Trophoblast cell (in vitro differentiated cells and primary cell): ENCODE measurements around the gene CNOT3.
A peak's percentile ranks its signal among the peaks of the same experiment; 100 is the strongest.

Experiments
- DNase-seq, 2 donors: peaks; one replicate each; pipeline ENCODE4 v3.0.0-alpha.2; 2016
- H2AFZ ChIP-seq: 2 replicates; pipeline ENCODE4 v1.6.1; 2013; ENCODE audit warnings: low read length, moderate library complexity, mild to moderate bottlenecking; ENCODE audit not compliant: insufficient read depth, poor library complexity
- H2AK5ac ChIP-seq: 2 replicates; pipeline ENCODE4 v1.6.1; 2013; ENCODE audit warnings: mild to moderate bottlenecking, low read length
- H2BK120ac ChIP-seq: 2 replicates; pipeline ENCODE4 v1.6.1; 2013; ENCODE audit warnings: low read length, mild to moderate bottlenecking, moderate library complexity; ENCODE audit not compliant: insufficient read depth, poor library complexity
- H2BK12ac ChIP-seq: 2 replicates; pipeline ENCODE4 v1.6.1; 2013; ENCODE audit warnings: mild to moderate bottlenecking, low read length, moderate library complexity
- H2BK5ac ChIP-seq: 2 replicates; pipeline ENCODE4 v1.6.1; 2013; ENCODE audit warnings: low read length, low read depth, moderate library complexity, mild to moderate bottlenecking; ENCODE audit not compliant: poor library complexity
- H3K14ac ChIP-seq: 2 replicates; pipeline ENCODE4 v1.6.1; 2013; ENCODE audit warnings: mild to moderate bottlenecking, low read length
- H3K18ac ChIP-seq: 2 replicates; pipeline ENCODE4 v1.6.1; 2013; ENCODE audit warnings: mild to moderate bottlenecking, low read length
- H3K23ac ChIP-seq: 2 replicates; pipeline ENCODE4 v1.6.1; 2013; ENCODE audit warnings: low read length
- H3K27ac ChIP-seq: 2 replicates; pipeline ENCODE4 v1.5.1; 2013; ENCODE audit warnings: low read depth, mild to moderate bottlenecking, inconsistent platforms, low read length, moderate library complexity
- H3K27me3 ChIP-seq: 2 replicates; pipeline ENCODE4 v1.6.1; 2013; ENCODE audit warnings: inconsistent platforms, mild to moderate bottlenecking, low read length, moderate library complexity; ENCODE audit not compliant: insufficient read depth
- H3K36me3 ChIP-seq, 2 experiments: 1 replicate in 1 of 2; 2 replicates in 1 of 2; pipeline ENCODE4 v1.6.1; 2013; ENCODE audit warnings: low read length in 2 of 2, mild to moderate bottlenecking in 2 of 2, moderate library complexity in 1 of 2; ENCODE audit not compliant: insufficient read depth in 2 of 2, control insufficient read depth in 1 of 2
- H3K4ac ChIP-seq: 2 replicates; pipeline ENCODE4 v1.6.1; 2013; ENCODE audit warnings: low read depth, mild to moderate bottlenecking, low read length, moderate library complexity
- H3K4me1 ChIP-seq, 2 experiments: 1 replicate in 1 of 2; 2 replicates in 1 of 2; pipeline ENCODE4 v1.6.1; 2013; ENCODE audit warnings: low read length in 2 of 2, mild to moderate bottlenecking in 2 of 2, moderate library complexity in 1 of 2; ENCODE audit not compliant: insufficient read depth in 2 of 2, control insufficient read depth in 1 of 2
- H3K4me2 ChIP-seq: 2 replicates; pipeline ENCODE4 v1.6.1; 2013; ENCODE audit warnings: inconsistent platforms, mild to moderate bottlenecking, low read length, moderate library complexity
- H3K4me3 ChIP-seq: 2 replicates; pipeline ENCODE4 v1.5.1; 2013; ENCODE audit warnings: mild to moderate bottlenecking, low read depth, low read length, inconsistent platforms
- H3K79me1 ChIP-seq: one replicate; pipeline ENCODE4 v1.6.1; 2013; ENCODE audit warnings: low read length
- H3K79me2 ChIP-seq: 2 replicates; pipeline ENCODE4 v1.6.1; 2013; ENCODE audit warnings: low read length, mild to moderate bottlenecking; ENCODE audit not compliant: control insufficient read depth, insufficient read depth, poor library complexity
- H3K9ac ChIP-seq: 2 replicates; pipeline ENCODE4 v1.6.1; 2013; ENCODE audit warnings: mild to moderate bottlenecking, low read length
- H3K9me3 ChIP-seq: 2 replicates; pipeline ENCODE4 v1.6.1; 2013; ENCODE audit warnings: low read depth, mild to moderate bottlenecking, control low read depth, inconsistent platforms, low read length; ENCODE audit not compliant: insufficient read depth
- H4K12ac ChIP-seq: 2 replicates; pipeline ENCODE4 v1.6.1; 2013; ENCODE audit warnings: low read depth, mild to moderate bottlenecking, low read length, moderate library complexity
- H4K8ac ChIP-seq: 2 replicates; pipeline ENCODE4 v1.6.1; 2013; ENCODE audit warnings: low read depth, mild to moderate bottlenecking, low read length, moderate library complexity
- H4K91ac ChIP-seq: one replicate; pipeline ENCODE4 v1.6.1; 2013; ENCODE audit warnings: low read depth, mild to moderate bottlenecking, low read length, moderate library complexity
- WGBS: extraction: QIAGEN DNeasy Blood & Tissue Kit; methylation state at CpG from one replicate; pipeline ENCODE4 v1.1.7; 2013; ENCODE audit warnings: missing lambda C conversion rate; ENCODE audit not compliant: insufficient read length, insufficient coverage; ENCODE audit errors: extremely low coverage; 5-methylcytosine and 5-hydroxymethylcytosine counted together

CNOT3 gene

GRCh38 chr19:54173359-54173699 is 35.8 kb downstream of the CNOT3 start:
- H4K12ac ChIP-seq = no peak overlapping the region
- H3K27ac ChIP-seq = no peak overlapping the region
- H3K4ac ChIP-seq = no peak overlapping the region
- no peak overlapping the region for H4K91ac ChIP-seq
- H2AFZ ChIP-seq = no peak overlapping the region
- H3K14ac ChIP-seq = no peak overlapping the region
- no peak overlapping the region for H3K18ac ChIP-seq
- H3K36me3 ChIP-seq = peaks cover 11 to 18% of the 10 kb centered on the region in 2 experiments
- no peak overlapping the region for H3K4me3 ChIP-seq
- no peak for DNase-seq
- H3K23ac ChIP-seq = no peak overlapping the region
- no peak overlapping the region for H4K8ac ChIP-seq
- no CpG with 5 or more reads among the region's 15 CpGs for WGBS
- H2BK12ac ChIP-seq = no peak overlapping the region
- H3K79me2 ChIP-seq = no peaks in the 10 kb centered on the region
- peak overlapping the region; percentile 45 for H3K4me2 ChIP-seq
- H2BK120ac ChIP-seq = no peak overlapping the region
- no peak overlapping the region for H2BK5ac ChIP-seq
- H3K9me3 ChIP-seq = peaks cover 1% of the 10 kb centered on the region
- H3K27me3 ChIP-seq = no peaks in the 10 kb centered on the region
- peaks cover 4 to 11% of the 10 kb centered on the region in 2 experiments for H3K4me1 ChIP-seq
- peaks cover 4% of the 10 kb centered on the region for H3K79me1 ChIP-seq
- no peak overlapping the region for H3K9ac ChIP-seq
- no peak overlapping the region for H2AK5ac ChIP-seq

- peaks cover 20 to 26% of the 10 kb centered on the region in 2 experiments for H3K36me3 ChIP-seq
- H3K14ac ChIP-seq = no peak overlapping the region
- no peaks in the 10 kb centered on the region for H3K79me2 ChIP-seq
- H3K4me2 ChIP-seq = no peak overlapping the region
- no peak overlapping the region for H4K8ac ChIP-seq
- no peak for DNase-seq
- WGBS = no CpG with 5 or more reads among the region's 25 CpGs
- no peaks in the 10 kb centered on the region for H3K27me3 ChIP-seq
- peaks cover 1% of the 10 kb centered on the region for H3K9me3 ChIP-seq
- no peak overlapping the region for H4K12ac ChIP-seq
- no peak overlapping the region for H3K4me3 ChIP-seq
- no peak overlapping the region for H3K18ac ChIP-seq
- H3K4ac ChIP-seq = no peak overlapping the region
- no peak overlapping the region for H2BK12ac ChIP-seq
- H3K79me1 ChIP-seq = peaks cover 4% of the 10 kb centered on the region
- no peak overlapping the region for H2BK120ac ChIP-seq
- H3K23ac ChIP-seq = no peak overlapping the region
- H4K91ac ChIP-seq = no peak overlapping the region
- H3K4me1 ChIP-seq = peaks cover 4 to 10% of the 10 kb centered on the region in 2 experiments
- H3K27ac ChIP-seq = no peak overlapping the region
- H3K9ac ChIP-seq = no peak overlapping the region
- H2AK5ac ChIP-seq = no peak overlapping the region
- no peak overlapping the region for H2AFZ ChIP-seq
- no peak overlapping the region for H2BK5ac ChIP-seq
Measured at GRCh38 chr19:54173951-54174834, 36.6 kb downstream of the CNOT3 start.

- Histone ChIP-seq H2BK12ac (no peak overlapping the region), H3K27me3 (no peaks in the 10 kb centered on the region), H3K14ac (no peak overlapping the region), H2BK120ac (no peak overlapping the region), H3K23ac (no peak overlapping the region), H3K4me3 (no peak overlapping the region), H3K79me1 (no peaks in the 10 kb centered on the region), H2AFZ (no peak overlapping the region), H3K27ac (no peak overlapping the region), H3K18ac (no peak overlapping the region), H3K4ac (no peak overlapping the region), H3K9me3 (peaks cover 5% of the 10 kb centered on the region), H3K4me2 (no peak overlapping the region), H2BK5ac (no peak overlapping the region), H4K91ac (no peak overlapping the region), H4K8ac (no peak overlapping the region), H3K4me1 (no peaks in the 10 kb centered on the region), H3K36me3 (peaks cover 51 to 55% of the 10 kb centered on the region in 2 experiments), H4K12ac (no peak overlapping the region), H3K79me2 (no peaks in the 10 kb centered on the region), H2AK5ac (no peak overlapping the region), H3K9ac (no peak overlapping the region)
- no CpG with 5 or more reads among the region's 23 CpGs for WGBS
- DNase-seq = peak; percentile 56 to 77
Measured at GRCh38 chr19:54178581-54179261, 41.2 kb downstream of the CNOT3 start.

- Histone ChIP-seq H3K27ac (no peak overlapping the region), H3K9me3 (peaks cover 5% of the 10 kb centered on the region)
- WGBS = no CpG with 5 or more reads among the region's 10 CpGs
Measured at GRCh38 chr19:54179262-54179852, 41.8 kb downstream of the CNOT3 start.

More at GRCh38 chr19:54179262-54179852, 41.8 kb downstream of the CNOT3 start:
- Histone ChIP-seq H3K4me3 (no peak overlapping the region), H4K12ac (no peak overlapping the region), H4K91ac (no peak overlapping the region), H2AFZ (no peak overlapping the region), H2BK5ac (no peak overlapping the region), H3K27me3 (no peaks in the 10 kb centered on the region), H3K23ac (no peak overlapping the region), H3K4me1 (no peaks in the 10 kb centered on the region), H3K18ac (no peak overlapping the region), H3K79me2 (no peaks in the 10 kb centered on the region), H3K9ac (no peak overlapping the region), H3K4me2 (no peak overlapping the region), H3K36me3 (peaks cover 56 to 57% of the 10 kb centered on the region in 2 experiments), H2AK5ac (no peak overlapping the region), H2BK12ac (no peak overlapping the region), H3K14ac (no peak overlapping the region), H4K8ac (no peak overlapping the region), H3K79me1 (no peaks in the 10 kb centered on the region), H2BK120ac (no peak overlapping the region), H3K4ac (no peak overlapping the region)
- no peak for DNase-seq
